ENCODE results near the gene UBE2J2. TPM values are rescaled to one million over a fixed set of nuclear protein-coding genes. Genes with fewer than 3 reads are reported as not detected.

The UBE2J2 gene
- polyA plus RNA-seq, 4 donors = 47.7 to 57.5 (median 52.6) TPM

GRCh38 chr1:1231400-1232207 is 42.0 kb downstream of the UBE2J2 start, which contains the start of gene SDF4:
TSS of gene SDF4 (minus strand) at chr1:1232001. CDS start at chr1:1228772, 3,229 bp downstream.
- DNase-seq (ENCODE audit: low read depth in 4 of 4, low spot score in 3 of 4) = peak; percentile 91 to 94 (median 92)

- no peak for DNase-seq (ENCODE audit: low read depth in 4 of 4, low spot score in 3 of 4)
These were observed 42.8 kb downstream of the UBE2J2 start for GRCh38 chr1:1230656-1231399.

- DNase-seq (ENCODE audit: low read depth in 4 of 4, low spot score in 3 of 4) = no peak
These were observed 43.9 kb downstream of the UBE2J2 start for GRCh38 chr1:1229770-1230169.

GRCh38 chr1:1228596-1229321 is 44.9 kb downstream of the UBE2J2 start:
- DNase-seq (ENCODE audit: low read depth in 4 of 4, low spot score in 3 of 4) = no peak

GRCh38 chr1:1228187-1228586 is 45.5 kb downstream of the UBE2J2 start:
- DNase-seq (ENCODE audit: low read depth in 4 of 4, low spot score in 3 of 4) = no peak

GRCh38 chr1:1227386-1227785 is 46.3 kb downstream of the UBE2J2 start:
- DNase-seq (ENCODE audit: low read depth in 4 of 4, low spot score in 3 of 4) = no peak

GRCh38 chr1:1226566-1227362 is 46.9 kb downstream of the UBE2J2 start:
- DNase-seq (ENCODE audit: low read depth in 4 of 4, low spot score in 3 of 4) = no peak

DNA sequence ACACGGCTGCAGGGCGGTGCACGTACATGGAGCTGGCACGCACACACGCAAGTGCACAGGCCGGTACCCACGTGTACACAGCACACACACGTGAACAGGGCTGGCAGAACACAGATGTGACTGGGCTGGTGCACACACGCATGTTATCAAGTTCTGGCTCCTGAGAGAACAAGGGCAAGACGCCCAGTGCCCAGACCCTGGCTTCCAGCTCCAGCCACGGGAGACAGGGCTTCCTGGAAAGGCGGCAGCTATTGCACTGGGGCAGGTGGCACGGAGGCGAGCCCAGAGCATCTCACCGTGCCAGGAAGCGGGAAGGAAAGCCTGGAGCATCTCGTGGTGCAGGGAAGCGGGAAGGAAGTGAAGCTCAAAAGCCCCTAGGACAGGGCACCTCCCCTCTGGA is 47.7 kb downstream of the UBE2J2 start:
- no peak for DNase-seq (ENCODE audit: low read depth in 4 of 4, low spot score in 3 of 4)

GRCh38 chr1:1225238-1225845 is 48.3 kb downstream of the UBE2J2 start:
- DNase-seq (ENCODE audit: low read depth in 4 of 4, low spot score in 3 of 4) = no peak

GRCh38 chr1:1223891-1224290 is 49.8 kb downstream of the UBE2J2 start:
- no peak for DNase-seq (ENCODE audit: low read depth in 4 of 4, low spot score in 3 of 4)

GRCh38 chr1:1223321-1223720 is 50.3 kb downstream of the UBE2J2 start:
- DNase-seq (ENCODE audit: low read depth in 4 of 4, low spot score in 3 of 4) = no peak

GRCh38 chr1:1222575-1223225 is 51.0 kb downstream of the UBE2J2 start:
- no peak for DNase-seq (ENCODE audit: low read depth in 4 of 4, low spot score in 3 of 4)

DNA sequence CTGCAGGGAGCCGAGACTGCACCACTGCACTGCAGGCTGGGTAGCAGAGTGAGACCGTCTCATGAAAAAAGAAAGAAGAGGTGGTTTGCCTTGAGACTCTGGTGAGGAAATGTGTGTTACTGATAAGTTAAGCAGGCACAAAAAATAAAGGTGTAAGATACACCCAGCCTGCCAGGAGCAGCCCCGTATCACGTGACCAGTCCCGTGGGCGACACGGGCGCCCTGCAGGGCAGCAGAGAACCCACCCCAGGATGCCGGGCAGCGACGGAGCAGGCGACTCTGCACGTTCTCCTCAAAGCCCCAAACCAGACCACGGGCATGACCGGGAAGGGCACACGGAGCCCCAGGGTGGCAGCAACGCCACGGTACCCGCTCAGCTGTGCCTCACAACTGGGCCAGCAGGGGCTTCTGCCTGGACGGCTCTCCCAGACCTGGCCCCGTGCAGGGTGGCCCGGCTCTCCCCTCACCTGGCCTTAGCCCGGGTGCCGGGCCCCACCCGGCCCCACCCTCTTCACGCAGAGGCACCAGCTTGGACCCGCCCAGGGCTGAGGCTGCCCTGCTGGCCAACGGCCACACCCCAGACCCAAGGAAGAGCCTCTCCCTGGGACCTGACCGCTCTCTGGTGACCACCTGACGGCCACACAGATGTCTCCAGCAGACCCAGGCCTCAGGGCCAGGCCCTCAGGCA is 51.6 kb downstream of the UBE2J2 start:
- no peak for DNase-seq (ENCODE audit: low read depth in 4 of 4, low spot score in 3 of 4)

DNA sequence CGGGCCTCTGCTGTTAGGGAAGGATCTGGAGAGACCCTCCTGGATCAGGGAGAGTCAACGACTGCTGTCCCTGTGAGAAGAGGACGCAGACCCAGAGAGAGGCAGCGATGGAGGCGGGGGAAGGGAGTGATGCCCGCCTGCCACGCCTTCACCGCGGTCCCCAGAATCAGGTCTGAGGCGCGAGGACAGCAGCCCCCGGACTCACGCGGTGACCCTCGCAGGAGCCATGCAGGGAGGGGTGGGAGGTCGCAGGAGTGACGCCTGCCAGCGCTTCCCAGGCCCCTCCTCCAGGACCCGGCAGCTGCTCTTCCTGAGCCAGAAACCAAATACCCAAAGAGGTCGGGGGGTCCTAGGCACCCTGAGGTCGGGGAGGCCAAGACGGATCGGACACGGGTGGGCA is 53.5 kb downstream of the UBE2J2 start:
- no peak for DNase-seq (ENCODE audit: low read depth in 4 of 4, low spot score in 3 of 4)

DNA sequence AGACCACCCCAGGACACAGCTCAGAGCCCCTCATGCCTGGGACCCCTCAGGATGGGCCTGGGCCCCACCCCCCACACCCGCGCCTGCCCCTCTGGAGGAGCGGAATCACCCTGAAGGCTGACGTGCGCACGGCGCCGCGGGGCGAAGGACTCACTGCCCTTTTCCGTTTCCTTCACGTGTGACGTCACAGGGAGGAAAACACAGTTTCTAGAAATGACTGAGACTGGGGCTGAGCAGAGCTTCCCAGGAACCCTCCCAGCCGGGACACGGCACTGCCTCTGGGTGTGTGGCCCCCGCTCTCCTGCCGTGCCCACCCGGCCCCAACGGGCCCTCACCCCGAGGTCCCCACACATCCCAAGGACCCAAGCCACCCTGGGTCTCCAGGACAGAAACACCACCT is 54.3 kb downstream of the UBE2J2 start:
- DNase-seq (ENCODE audit: low read depth in 4 of 4, low spot score in 3 of 4) = no peak

DNA sequence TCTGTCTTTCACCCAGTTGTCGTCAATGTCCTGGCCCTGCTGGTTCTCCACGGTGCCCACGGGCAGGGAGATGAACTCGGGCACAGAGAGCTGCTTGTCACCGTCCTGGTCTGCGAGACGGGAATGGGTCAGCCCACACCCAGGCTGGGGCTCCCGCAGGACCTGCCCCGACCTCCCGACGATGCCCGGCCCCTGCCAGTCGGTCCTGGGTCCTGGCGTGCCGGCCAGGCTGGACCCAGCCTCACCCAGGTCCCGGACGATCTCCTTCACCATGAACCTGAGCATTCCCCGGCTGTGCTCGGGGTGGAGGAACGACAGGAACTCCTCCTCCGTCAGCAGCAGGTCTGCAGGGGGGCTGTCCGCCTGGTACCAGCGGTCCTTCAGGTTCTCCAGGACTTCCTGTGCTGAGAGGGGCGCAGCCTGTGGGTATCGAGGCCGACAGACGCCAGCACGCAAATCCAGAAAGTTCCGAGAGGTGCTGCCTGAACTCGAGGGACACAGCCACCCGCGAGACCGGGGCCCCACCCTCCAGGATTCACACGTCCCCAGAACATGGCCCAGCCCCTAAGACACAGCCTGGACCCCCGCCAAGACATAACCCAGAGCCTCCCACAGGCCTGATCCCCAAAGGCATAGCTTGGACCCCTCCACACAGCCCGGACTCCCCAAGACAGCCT is 55.0 kb downstream of the UBE2J2 start:
- DNase-seq (ENCODE audit: low read depth in 4 of 4, low spot score in 3 of 4) = no peak

GRCh38 chr1:1217621-1218523 is 55.8 kb downstream of the UBE2J2 start:
- no peak for DNase-seq (ENCODE audit: low read depth in 4 of 4, low spot score in 3 of 4)

All from right renal pelvis (tissue), 4 donors.